ENCODE results near the gene CEND1.

GRCh38 chr11:809287-810039 lies 19.6 kb upstream of the CEND1 start, which contains the start of gene RPLP2:
- TF ChIP-seq CTCF (IDR thresholded peaks at IDR 0.05) = peak in 4 of 6 experiments; percentile 7 to 50 (median 22)
- peak; percentile 93 to 97 for TF ChIP-seq POLR2AphosphoS5 (IDR thresholded peaks at IDR 0.05)
